H1 (cell line): ENCODE data around the gene SLC25A17. TPM values are rescaled to one million over a fixed set of nuclear protein-coding genes. Genes with fewer than 3 reads are reported as not detected.
A peak's percentile ranks its signal among the peaks of the same experiment; 100 is the strongest.

ENCODE experiments used
- CTCF ChIA-PET: fragments of 300-600 bp; sonication (Branson Sonifier 250); formaldehyde crosslinking; loops from one replicate; lab custom pipeline; 2021; ENCODE audit not compliant: partially characterized antibody; lab: Charles Lee
- POLR2A ChIA-PET: fragments of 300-600 bp; sonication (Branson Sonifier 250); formaldehyde crosslinking; loops from one replicate; lab custom pipeline; 2021; ENCODE audit warnings: inconsistent platforms; ENCODE audit not compliant: partially characterized antibody; lab: Charles Lee
- DNase-seq, 2 experiments: peaks; one replicate each; pipeline versions ENCODE4 v3.0.0 to v3.0.0-alpha.2; 2010 to 2022; ENCODE audit warnings: low spot score in 2 of 2, low read depth in 1 of 2, mixed read lengths in 1 of 2
- FAIRE-seq: peaks from 2 replicates; lab custom pipeline; 2011; peaks lifted over from hg19 to GRCh38; lab: Jason Lieb, UNC
- H2AFZ ChIP-seq: 2 replicates; pipeline ENCODE4 v1.8.1; 2012; ENCODE audit warnings: low read length, inconsistent platforms
- H2AK5ac ChIP-seq: 2 replicates; pipeline ENCODE4 v1.6.1; 2013; ENCODE audit warnings: low read depth, low read length
- H2BK120ac ChIP-seq: replicated peaks from 2 replicates; pipeline ENCODE3; 2013; ENCODE audit warnings: low read depth, low read length, inconsistent platforms
- H2BK12ac ChIP-seq: 2 replicates; pipeline ENCODE4 v1.6.1; 2013; ENCODE audit warnings: low read depth, low read length
- H2BK15ac ChIP-seq: 2 replicates; pipeline ENCODE4 v1.6.1; 2013; ENCODE audit warnings: low read length
- H2BK20ac ChIP-seq: 2 replicates; pipeline ENCODE4 v1.6.1; 2013; ENCODE audit warnings: low read length
- H2BK5ac ChIP-seq: 2 replicates; pipeline ENCODE4 v1.6.1; 2013; ENCODE audit warnings: low read depth, low read length
- H3K14ac ChIP-seq: 2 replicates; pipeline ENCODE4 v1.6.1; 2013; ENCODE audit warnings: inconsistent platforms; ENCODE audit not compliant: insufficient read length
- H3K18ac ChIP-seq: 2 replicates; pipeline ENCODE4 v1.6.1; 2013; ENCODE audit warnings: low read length; ENCODE audit errors: extremely low read depth
- H3K23ac ChIP-seq: 2 replicates; pipeline ENCODE4 v1.6.1; 2013; ENCODE audit warnings: inconsistent platforms; ENCODE audit not compliant: insufficient read length
- H3K23me2 ChIP-seq: 2 replicates; pipeline ENCODE4 v1.6.1; 2013; ENCODE audit warnings: low read depth, low read length
- H3K27ac ChIP-seq: 2 replicates; pipeline ENCODE4 v1.6.1; 2011; ENCODE audit warnings: low read depth, low read length, inconsistent platforms
- H3K27me3 ChIP-seq, 4 experiments: replicated peaks in 1 of 4; 1 replicate in 1 of 4; 2 replicates in 3 of 4; pipeline versions ENCODE4 v1.6.1 to v1.8.1; 2011 to 2013; ENCODE audit warnings: low read length in 3 of 4, mild to moderate bottlenecking in 3 of 4, inconsistent platforms in 2 of 4, mixed read lengths in 2 of 4, moderate library complexity in 1 of 4; ENCODE audit not compliant: control insufficient read depth in 3 of 4, insufficient read depth in 3 of 4; ENCODE audit errors: extremely low read depth in 1 of 4
- H3K36me3 ChIP-seq, 4 experiments: 2 replicates each; pipeline versions ENCODE4 v1.6.1 to v1.8.1; 2011 to 2013; ENCODE audit warnings: mild to moderate bottlenecking in 4 of 4, low read length in 3 of 4, moderate library complexity in 2 of 4, control low read depth in 1 of 4, inconsistent platforms in 1 of 4; ENCODE audit not compliant: insufficient read depth in 4 of 4, control insufficient read depth in 2 of 4
- H3K4ac ChIP-seq: replicated peaks from 2 replicates; pipeline ENCODE3; 2013; ENCODE audit warnings: low read length, low read depth, mixed read lengths, inconsistent platforms; ENCODE audit not compliant: insufficient read length
- H3K4me1 ChIP-seq, 4 experiments: replicated peaks in 1 of 4; 1 replicate in 1 of 4; 2 replicates in 3 of 4; pipeline versions ENCODE4 v1.6.1 to v1.8.1; 2011 to 2013; ENCODE audit warnings: low read length in 3 of 4, inconsistent platforms in 2 of 4, mixed read lengths in 1 of 4; ENCODE audit not compliant: insufficient read depth in 4 of 4, control insufficient read depth in 3 of 4
- H3K4me2 ChIP-seq, 2 experiments: 2 replicates each; pipeline versions ENCODE4 v1.6.1 to v1.8.1; 2011 to 2013; ENCODE audit warnings: low read depth in 2 of 2, low read length in 2 of 2, control low read depth in 1 of 2, inconsistent platforms in 1 of 2, mild to moderate bottlenecking in 1 of 2; ENCODE audit not compliant: insufficient read depth in 1 of 2
- H3K4me3 ChIP-seq, 4 experiments: fragments of 200-600, 300-600 bp in 1 of 4; sonication (generic), shearing (Covaris generic), sonication (Bioruptor Twin) in 1 of 4; 2 replicates each; pipeline versions ENCODE4 v1.5.1 to v1.8.1; 2011 to 2016; ENCODE audit warnings: low read length in 4 of 4, low read depth in 3 of 4, control low read depth in 2 of 4, inconsistent platforms in 2 of 4, mild to moderate bottlenecking in 2 of 4, mixed read lengths in 1 of 4, moderate library complexity in 1 of 4; ENCODE audit not compliant: insufficient read depth in 2 of 4; ENCODE audit errors: extremely low read depth in 1 of 4
- H3K56ac ChIP-seq: replicated peaks from 2 replicates; pipeline ENCODE3; 2013; ENCODE audit warnings: low read depth, mild to moderate bottlenecking, mixed read lengths, low read length, inconsistent platforms; ENCODE audit not compliant: insufficient read length
- H3K79me1 ChIP-seq: 2 replicates; pipeline ENCODE4 v1.6.1; 2013; ENCODE audit warnings: low read depth, low read length, control low read depth
- H3K79me2 ChIP-seq, 2 experiments: 2 replicates each; pipeline versions ENCODE4 v1.6.1 to v1.8.1; 2012 to 2013; ENCODE audit warnings: low read length in 2 of 2, mild to moderate bottlenecking in 2 of 2, inconsistent platforms in 1 of 2; ENCODE audit not compliant: insufficient read depth in 2 of 2, control insufficient read depth in 1 of 2
- H3K9ac ChIP-seq, 4 experiments: replicated peaks in 1 of 4; 1 replicate in 1 of 4; 2 replicates in 3 of 4; pipeline versions ENCODE4 v1.6.1 to v1.8.1; 2011 to 2013; ENCODE audit warnings: low read depth in 3 of 4, low read length in 3 of 4, control low read depth in 2 of 4, mild to moderate bottlenecking in 2 of 4, moderate library complexity in 2 of 4, inconsistent platforms in 1 of 4; ENCODE audit errors: extremely low read depth in 1 of 4
- H3K9me3 ChIP-seq, 2 experiments: 2 replicates each; pipeline versions ENCODE4 v1.6.1 to v1.8.1; 2012 to 2013; ENCODE audit warnings: mild to moderate bottlenecking in 2 of 2, moderate library complexity in 2 of 2, control low read depth in 1 of 2, inconsistent platforms in 1 of 2, low read depth in 1 of 2, low read length in 1 of 2, mixed read lengths in 1 of 2; ENCODE audit not compliant: insufficient read depth in 2 of 2
- H4K20me1 ChIP-seq, 2 experiments: replicated peaks in 1 of 2; 2 replicates each; pipeline versions ENCODE3 to v1.8.1; 2011 to 2013; ENCODE audit warnings: inconsistent platforms in 2 of 2, low read length in 2 of 2, mild to moderate bottlenecking in 1 of 2; ENCODE audit not compliant: insufficient read depth in 2 of 2, control insufficient read depth in 1 of 2
- H4K5ac ChIP-seq: 2 replicates; pipeline ENCODE4 v1.6.1; 2013; ENCODE audit warnings: low read length, low read depth, mixed read lengths, inconsistent platforms; ENCODE audit not compliant: insufficient read length
- H4K8ac ChIP-seq: 2 replicates; pipeline ENCODE4 v1.8.0; 2013; ENCODE audit warnings: mild to moderate bottlenecking, moderate library complexity, low read length, inconsistent platforms; ENCODE audit not compliant: insufficient read depth; ENCODE audit errors: extremely low read depth
- H4K91ac ChIP-seq: replicated peaks from 2 replicates; pipeline ENCODE3; 2013; ENCODE audit warnings: low read length, mixed read lengths, inconsistent platforms; ENCODE audit not compliant: insufficient read length
- ATF3 ChIP-seq: IDR thresholded peaks from 2 replicates; pipeline ENCODE4 v1.6.1; 2011; ENCODE audit warnings: low read depth, mild to moderate bottlenecking, low read length; ENCODE audit not compliant: insufficient read depth
- CBX5 ChIP-seq: fragments of 300-800, 300-1000 bp; sonication (generic); IDR thresholded peaks from 2 replicates; pipeline ENCODE4 v1.7.1; 2016; ENCODE audit warnings: antibody characterized with exemption, low read length, low read depth
- EZH2 ChIP-seq: fragments of 200-600 bp; sonication (generic); IDR thresholded peaks from 2 replicates; pipeline ENCODE4 v1.7.1; 2012; ENCODE audit warnings: low read depth, mild to moderate bottlenecking, moderate library complexity, low read length, inconsistent platforms; ENCODE audit not compliant: severe bottlenecking
- JUND ChIP-seq: IDR thresholded peaks from 2 replicates; pipeline ENCODE4 v1.6.1; 2011; ENCODE audit warnings: mild to moderate bottlenecking, improper control_type of control experiment, low read length
- KDM5A ChIP-seq: fragments of 200-600 bp; IDR thresholded peaks from 2 replicates; pipeline ENCODE4 v1.7.1; 2012; ENCODE audit warnings: mild to moderate bottlenecking, low read length, inconsistent platforms, mixed read lengths
- PHF8 ChIP-seq: fragments of 200-600 bp; sonication (generic); conservative IDR thresholded peaks from 2 replicates; pipeline ENCODE4 v1.7.1; 2012; ENCODE audit warnings: low read depth, mild to moderate bottlenecking, inconsistent platforms, low read length, moderate library complexity
- POLR2AphosphoS5 ChIP-seq: IDR thresholded peaks from 2 replicates; pipeline ENCODE4 v1.6.1; 2011; ENCODE audit warnings: low read depth, low read length
- POU5F1 ChIP-seq: IDR thresholded peaks from 2 replicates; pipeline ENCODE4 v1.6.1; 2011; ENCODE audit warnings: low read depth, mild to moderate bottlenecking, low read length, moderate library complexity
- RFX5 ChIP-seq: IDR thresholded peaks from 2 replicates; pipeline ENCODE4 v1.6.1; 2011; ENCODE audit warnings: low read depth, low read length, improper control_type of control experiment, borderline replicate concordance
- SIRT6 ChIP-seq: IDR thresholded peaks from one replicate; pipeline ENCODE4 v1.7.1; 2012; ENCODE audit warnings: low read length, inconsistent platforms
- TEAD4 ChIP-seq: IDR thresholded peaks from 2 replicates; pipeline ENCODE4 v1.6.1; 2012; ENCODE audit warnings: low read depth, low read length, inconsistent platforms, mixed read lengths
- WGBS, 2 experiments: shearing (Covaris generic) in 1 of 2; methylation state at CpG; one replicate each; pipeline versions ENCODE4 v1.1.6 to v1.1.7; 2013 to 2015; ENCODE audit warnings: low lambda C conversion rate in 2 of 2, mixed read lengths in 2 of 2, inconsistent platforms in 1 of 2, low coverage in 1 of 2, missing lambda C conversion rate in 1 of 2; ENCODE audit not compliant: insufficient replicate concordance in 2 of 2, insufficient coverage in 1 of 2, insufficient read length in 1 of 2; ENCODE audit errors: extremely low coverage in 1 of 2, missing lambda C conversion rate in 1 of 2; 5-methylcytosine and 5-hydroxymethylcytosine counted together
- polyA plus RNA-seq, 7 experiments: library from polyadenylated mRNA; depleted of rRNA in 3 of 7; stranded (reverse) in 5 of 7; unstranded in 2 of 7; fragments of >200 nt in 5 of 7; fragments of 200-250 nt in 2 of 7; gene quantifications; 1 replicate in 5 of 7; 2 replicates in 1 of 7; 4 replicates in 1 of 7; pipeline versions ENCODE4 v1.2.1 to v1.2.3, GENCODE V29; 2011 to 2013; ENCODE audit warnings: missing spikeins in 2 of 7, mixed read lengths in 2 of 7
- total RNA-seq: library from RNA; stranded (reverse); fragmentation: NEBNext Ultra II Directional; extraction: Animal tissue kit (Norgen Biotek cat#: 25700); gene quantifications from 2 replicates; pipeline ENCODE4 v1.2.1, GENCODE V29; 2021

The SLC25A17 gene
- total and polyA plus RNA-seq, 2 of the 8 experiments (the other 6 are each of a cell fraction or from before 2014, with no cell fraction given), result 17.9 to 40.4 TPM

GRCh38 chr22:40817737-40818136 is 1.4 kb downstream of the SLC25A17 start:
- no peaks in the 10 kb centered on the region for H3K27me3 ChIP-seq
- peak overlapping the region; percentile 71 to 77; a peak in 2 of 4 replicates for H3K4me2 ChIP-seq
- no peak for FAIRE-seq
- peak overlapping the region in 2 of 4 experiments; percentile 72 to 98; a peak in 3 of 8 replicates for H3K4me3 ChIP-seq
- no peak overlapping the region for H4K5ac ChIP-seq
- H3K18ac ChIP-seq, result no peak overlapping the region
- H3K27ac ChIP-seq, result no peak overlapping the region
- H2BK20ac ChIP-seq, result no peak overlapping the region
- H3K56ac ChIP-seq, result no peak overlapping the region
- 0 out of 2 replicates have a peak overlapping the region, but pooled peaks have one; percentile 39 for H4K8ac ChIP-seq
- 90% methylated on average over 4 of the region's 4 CpGs; no CpG with 5 or more reads in 1 of the 2 experiments for WGBS, 2 experiments
- peaks cover 0 to 7% (median 3%) of the 10 kb centered on the region in 4 experiments; a peak in 2 of 8 replicates for H3K36me3 ChIP-seq
- no peak for DNase-seq
- H3K23ac ChIP-seq, result no peak overlapping the region
- POLR2A ChIA-PET, result interaction anchor here (0.6 to 2.8 kb wide), 4 partner anchors 9 to 39 kb away, joined by 3 to 9 read pairs (median 7); partner anchors contain the start of gene XPNPEP3
- H3K4me1 ChIP-seq, result peaks cover 0 to 1% (median 0%) of the 10 kb centered on the region in 4 experiments; a peak in 3 of 7 replicates
- H3K9me3 ChIP-seq, result no peaks in the 10 kb centered on the region
- H3K14ac ChIP-seq, result no peak overlapping the region
- no peak overlapping the region for H2BK12ac ChIP-seq
- no peak overlapping the region for H2BK120ac ChIP-seq
- peak overlapping the region in 1 of 4 experiments; percentile 38; a peak in 1 of 7 replicates for H3K9ac ChIP-seq
- H4K20me1 ChIP-seq, result no peaks in the 10 kb centered on the region
- peaks cover 9% of the 10 kb centered on the region for H3K79me1 ChIP-seq
- peaks cover 5 to 51% of the 10 kb centered on the region in 2 experiments; a peak in 3 of 4 replicates for H3K79me2 ChIP-seq
- no peak overlapping the region for H2AFZ ChIP-seq
- no peak overlapping the region for H2AK5ac ChIP-seq
- CTCF ChIA-PET, result interaction anchor here (0.5 to 0.7 kb wide), 2 partner anchors 47 to 418 kb away, joined by 3 to 5 read pairs; no protein-coding TSS in a partner anchor
- H2BK5ac ChIP-seq, result no peak overlapping the region
- H2BK15ac ChIP-seq, result no peak overlapping the region
- H4K91ac ChIP-seq, result no peak overlapping the region
- H3K4ac ChIP-seq, result no peak overlapping the region
- peaks cover 2% of the 10 kb centered on the region; the same call in 1 of the 2 replicates for H3K23me2 ChIP-seq
- no peak for TF ChIP-seq PHF8
- no peak for TF ChIP-seq EZH2
- no peak for TF ChIP-seq CBX5
- no peak for TF ChIP-seq TEAD4
- TF ChIP-seq RFX5, result no peak
- TF ChIP-seq JUND, result no peak
- TF ChIP-seq POLR2AphosphoS5, result no peak
- no peak for TF ChIP-seq SIRT6
- TF ChIP-seq POU5F1, result no peak
- no peak for TF ChIP-seq KDM5A
- TF ChIP-seq ATF3, result no peak
